ENCODE measurements around the gene POMP. TPM values are rescaled to one million over a fixed set of nuclear protein-coding genes. Genes with fewer than 3 reads are reported as not detected.

Gene POMP
- total RNA-seq, 2 experiments from 2014 or later, result 25.8 to 28.5 TPM

- Histone ChIP-seq H3K4me3 (ENCODE audit: low read length) (no peak overlapping the region), H3K4me1 (ENCODE audit: insufficient read depth, low read length) (no peaks in the 10 kb centered on the region), H3K27me3 (ENCODE audit: control insufficient read depth in 1 of 2, insufficient read depth in 2 of 2, low read length in 2 of 2) (no peaks in the 10 kb centered on the region), H3K9me3 (ENCODE audit: control insufficient read depth in 1 of 2, insufficient read depth in 1 of 2, low read length in 2 of 2) (peaks cover 0 to 10% of the 10 kb centered on the region in 2 experiments), H3K36me3 (ENCODE audit: insufficient read depth, low read length) (peaks cover 41% of the 10 kb centered on the region), H3K27ac (ENCODE audit: low read depth in 1 of 2, low read length in 2 of 2) (no peak overlapping the region)
- H3K27me3 Mint-ChIP-seq, result no peaks in the 10 kb centered on the region
- H3K27ac Mint-ChIP-seq, result no peak overlapping the region
- H3K4me1 Mint-ChIP-seq (ENCODE audit: low read depth), result no peaks in the 10 kb centered on the region
- H3K4me3 Mint-ChIP-seq, result no peak overlapping the region
- peaks cover 3% of the 10 kb centered on the region for H3K9me3 Mint-ChIP-seq
- ChIA-PET POLR2A (no interaction called here), CTCF (interaction anchor here (0.6 kb wide), 1 partner anchor 406 kb away, joined by 3 read pairs; no protein-coding TSS in a partner anchor)
- intact Hi-C loops (cut with DNase I, micrococcal nuclease), result no loop called here
- H3K36me3 Mint-ChIP-seq (ENCODE audit: low read depth), result peaks cover 79% of the 10 kb centered on the region
- ATAC-seq (ENCODE audit: poor library complexity) (no peak), DNase-seq (no peak)
- no peak for TF ChIP-seq CTCF (IDR thresholded peaks at IDR 0.05)
These were observed 38.5 kb downstream of the POMP start for GRCh38 chr13:28697441-28697840.

GRCh38 chr13:28699246-28699645 is 40.3 kb downstream of the POMP start:
- no peak for DNase-seq
- Histone ChIP-seq H3K9me3 (ENCODE audit: control insufficient read depth in 1 of 2, insufficient read depth in 1 of 2, low read length in 2 of 2) (no peaks in the 10 kb centered on the region), H3K4me1 (ENCODE audit: insufficient read depth, low read length) (no peaks in the 10 kb centered on the region), H3K36me3 (ENCODE audit: insufficient read depth, low read length) (peaks cover 59% of the 10 kb centered on the region), H3K27me3 (ENCODE audit: control insufficient read depth in 1 of 2, insufficient read depth in 2 of 2, low read length in 2 of 2) (no peaks in the 10 kb centered on the region), H3K4me3 (ENCODE audit: low read length) (no peak overlapping the region), H3K27ac (ENCODE audit: low read depth in 1 of 2, low read length in 2 of 2) (no peak overlapping the region)
- H3K27ac Mint-ChIP-seq, result no peak overlapping the region
- ATAC-seq (ENCODE audit: poor library complexity), result no peak
- ChIA-PET POLR2A (no interaction called here), CTCF (interaction anchor here (0.9 kb wide), 1 partner anchor 18 kb away, joined by 3 read pairs; no protein-coding TSS in a partner anchor)
- H3K36me3 Mint-ChIP-seq (ENCODE audit: low read depth), result peaks cover 91% of the 10 kb centered on the region
- H3K4me1 Mint-ChIP-seq (ENCODE audit: low read depth), result no peaks in the 10 kb centered on the region
- H3K9me3 Mint-ChIP-seq, result no peaks in the 10 kb centered on the region
- no peak overlapping the region for H3K4me3 Mint-ChIP-seq
- H3K27me3 Mint-ChIP-seq, result no peaks in the 10 kb centered on the region
- no peak for TF ChIP-seq CTCF (IDR thresholded peaks at IDR 0.05)
- intact Hi-C loops (cut with DNase I, micrococcal nuclease), result no loop called here

- Histone ChIP-seq H3K9me3 (ENCODE audit: control insufficient read depth in 1 of 2, insufficient read depth in 1 of 2, low read length in 2 of 2) (no peaks in the 10 kb centered on the region), H3K27ac (ENCODE audit: low read depth in 1 of 2, low read length in 2 of 2) (no peak overlapping the region), H3K27me3 (ENCODE audit: control insufficient read depth in 1 of 2, insufficient read depth in 2 of 2, low read length in 2 of 2) (no peaks in the 10 kb centered on the region), H3K36me3 (ENCODE audit: insufficient read depth, low read length) (peaks cover 55% of the 10 kb centered on the region), H3K4me3 (ENCODE audit: low read length) (no peak overlapping the region), H3K4me1 (ENCODE audit: insufficient read depth, low read length) (no peaks in the 10 kb centered on the region)
- ChIA-PET POLR2A (no interaction called here), CTCF (no interaction called here)
- no peak for DNase-seq
- TF ChIP-seq CTCF (IDR thresholded peaks at IDR 0.05), result no peak
- no peak overlapping the region for H3K27ac Mint-ChIP-seq
- H3K27me3 Mint-ChIP-seq, result no peaks in the 10 kb centered on the region
- peaks cover 92% of the 10 kb centered on the region for H3K36me3 Mint-ChIP-seq (ENCODE audit: low read depth)
- no peak for ATAC-seq (ENCODE audit: poor library complexity)
- H3K4me1 Mint-ChIP-seq (ENCODE audit: low read depth), result no peaks in the 10 kb centered on the region
- H3K9me3 Mint-ChIP-seq, result no peaks in the 10 kb centered on the region
- H3K4me3 Mint-ChIP-seq, result no peak overlapping the region
- intact Hi-C loops (cut with DNase I, micrococcal nuclease), result no loop called here
These were observed 45.4 kb downstream of the POMP start for GRCh38 chr13:28704282-28704681.

Data from CD4-positive, alpha-beta T cell (primary cell).